ENCODE measurements around the gene GLB1L3. TPM values are rescaled to one million over a fixed set of nuclear protein-coding genes. Genes with fewer than 3 reads are reported as not detected.

The GLB1L3 gene
- total RNA-seq, 1 experiment from 2014 or later = not detected

GRCh38 chr11:134367781-134368180, 91.6 kb downstream of the GLB1L3 start:
- Mint-ChIP-seq H3K4me3 (ENCODE audit: low read depth, unreplicated experiment) (no peak overlapping the region), H3K36me3 (ENCODE audit: insufficient read depth, unreplicated experiment) (no peaks in the 10 kb centered on the region), H3K27ac (ENCODE audit: unreplicated experiment) (no peak overlapping the region), H3K27me3 (ENCODE audit: unreplicated experiment) (no peaks in the 10 kb centered on the region), H3K4me1 (ENCODE audit: low read depth, unreplicated experiment) (no peaks in the 10 kb centered on the region), H3K9me3 (ENCODE audit: low read depth, unreplicated experiment) (no peaks in the 10 kb centered on the region)
- intact Hi-C loops (cut with micrococcal nuclease; ENCODE audit: unreplicated experiment) = no loop called here
- TF ChIP-seq CTCF (IDR thresholded peaks at IDR 0.05; ENCODE audit: unreplicated experiment) = no peak
- DNase-seq = no peak
- CTCF ChIA-PET = no interaction called here
- BruUV-seq (replicated peaks) = no TSS peak

Other genes starting within 250 kb of the GLB1L3 start
- gene JAM3, start 207.3 kb upstream of the GLB1L3 start, total RNA-seq (2022) = 0.22 TPM in 1 of 2 replicates, not detected in the other
- gene NCAPD3, start 52.4 kb upstream of the GLB1L3 start, total RNA-seq (2022) = 69.4 and 78.2 TPM in 2 replicates
- gene VPS26B, start 51.7 kb upstream of the GLB1L3 start, total RNA-seq (2022) = 33.1 and 34.6 TPM in 2 replicates
- gene THYN1, start 23.0 kb upstream of the GLB1L3 start, total RNA-seq (2022) = 26.0 and 27.2 TPM in 2 replicates
- 21.0 and 21.1 TPM in 2 replicates for gene ACAD8, start 22.8 kb upstream of the GLB1L3 start, total RNA-seq (2022)
- gene GLB1L2, start 55.6 kb downstream of the GLB1L3 start, total RNA-seq (2022) = 15.5 and 19.0 TPM in 2 replicates
- 0.20 and 0.35 TPM in 2 replicates for gene B3GAT1, start 135.9 kb downstream of the GLB1L3 start, total RNA-seq (2022)

Measured in Calu3 (cell line).